ENCODE results near the gene TMEM267.

Gene TMEM267

DNA sequence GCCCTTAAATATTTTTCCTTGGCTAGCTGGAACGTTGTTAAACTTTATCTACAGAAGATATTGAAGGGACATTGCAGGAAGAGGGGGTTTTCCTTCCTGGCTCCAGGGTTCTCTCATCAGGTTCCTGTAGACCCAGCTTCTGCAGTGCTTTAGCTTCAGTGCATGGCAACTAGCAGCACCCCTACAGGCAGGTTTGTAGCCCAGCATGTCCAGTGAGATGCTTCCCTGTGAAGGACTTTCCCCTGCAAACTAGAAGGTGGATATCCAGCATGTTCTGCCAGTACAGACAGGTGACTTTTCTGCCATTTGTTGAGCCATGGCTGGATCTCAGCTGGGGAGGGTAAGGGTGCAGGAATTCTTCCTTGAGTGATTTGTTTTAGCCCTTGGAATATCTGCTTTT lies 81.8 kb downstream of the TMEM267 start:
- no peak for DNase-seq

DNA sequence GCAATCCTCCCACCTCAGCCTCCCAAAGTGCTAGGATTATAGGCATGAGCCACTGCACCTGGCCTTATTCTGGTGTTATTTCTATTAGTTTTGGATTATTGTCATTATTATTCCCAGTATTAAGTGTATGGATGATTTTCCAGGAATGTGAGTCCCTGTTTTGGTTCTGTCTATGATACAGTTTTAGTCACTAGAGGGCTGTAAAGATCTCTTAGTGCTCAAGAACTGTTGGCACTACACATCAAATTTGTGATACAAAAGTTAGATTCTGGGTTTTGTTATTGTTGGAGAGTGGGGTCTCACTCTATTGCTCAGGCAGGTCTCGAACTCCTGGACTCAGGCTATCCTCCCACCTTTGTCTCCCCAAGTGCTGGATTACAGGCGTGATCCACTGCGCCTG lies 83.6 kb downstream of the TMEM267 start:
- DNase-seq: no peak

DNA sequence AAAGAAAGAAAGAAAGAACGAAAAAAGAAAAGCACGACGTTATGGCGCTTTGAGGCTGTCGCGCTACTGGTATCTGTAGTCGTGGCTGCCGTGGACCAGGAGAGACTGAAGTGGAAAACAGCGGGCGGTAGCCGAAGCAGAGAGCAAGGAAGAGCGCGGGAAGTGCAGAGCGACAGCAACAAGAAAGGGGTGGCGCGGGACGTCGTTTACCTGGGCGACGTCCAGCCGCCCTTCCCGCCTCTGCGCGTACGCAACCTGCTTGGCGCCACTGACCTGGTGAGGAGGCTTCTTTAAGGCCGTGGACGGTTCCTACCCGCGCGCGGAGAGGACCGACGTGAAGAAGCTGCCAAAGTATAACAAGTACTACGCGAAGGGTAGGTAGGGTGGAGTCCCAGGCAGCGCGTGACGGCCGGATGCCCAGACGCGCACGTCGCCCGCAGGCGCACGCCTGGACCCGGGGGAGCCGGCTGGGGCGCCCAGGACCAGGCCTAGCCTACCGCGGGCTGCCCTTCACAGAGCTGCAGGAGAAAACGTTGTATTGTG lies 86.8 kb downstream of the TMEM267 start:
- peak; percentile 47 for DNase-seq
